Gastroesophageal sphincter (tissue), 3 donors: ENCODE results near the gene NUTM2F.

Experiments
- EP300 ChIP-seq: sonication (generic); formaldehyde crosslinking; IDR thresholded peaks from one replicate; pipeline ENCODE4 v1.6.1; 2017; ENCODE audit warnings: antibody characterized with exemption, mild to moderate bottlenecking
- POLR2A ChIP-seq, 2 donors: fragments of 450-650 bp; IDR thresholded peaks; one replicate each; pipeline ENCODE4 v1.6.1; 2017; ENCODE audit warnings: antibody characterized with exemption in 2 of 2, mild to moderate bottlenecking in 2 of 2, moderate library complexity in 1 of 2
- POLR2AphosphoS5 ChIP-seq: sonication (generic); formaldehyde crosslinking; IDR thresholded peaks from one replicate; pipeline ENCODE4 v1.6.1; 2017; ENCODE audit warnings: antibody characterized with exemption
- TF ChIP-seq, protein P1 (sequence below), 4 experiments: fragments of 200-600 bp in 2 of 4; fragments of 450-650 bp in 2 of 4; sonication (generic) in 1 of 4; IDR thresholded peaks; one replicate each; pipeline ENCODE4 v1.5.1; 2017 to 2019; ENCODE audit warnings: antibody characterized with exemption in 4 of 4, mild to moderate bottlenecking in 2 of 4, moderate library complexity in 2 of 4

DNA sequence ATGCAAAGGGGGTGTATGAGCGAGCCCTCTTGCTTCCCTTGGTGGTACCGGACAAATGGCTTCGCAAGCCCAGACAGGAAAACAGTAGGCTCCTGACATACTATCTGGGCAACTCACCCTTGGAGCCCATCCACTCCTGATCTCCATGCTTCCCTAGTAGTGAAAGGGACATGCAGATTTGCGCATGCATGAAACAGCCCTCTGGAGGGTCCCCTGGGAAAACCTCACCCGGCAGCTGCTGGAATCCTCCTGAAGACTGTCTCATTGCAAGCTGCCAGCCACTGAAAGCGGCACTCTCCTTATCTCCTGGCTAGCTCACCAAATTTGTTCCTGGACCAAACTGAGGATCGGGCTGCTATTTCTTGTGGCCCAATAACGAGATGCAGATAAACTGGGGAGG is 59.2 kb downstream of the NUTM2F start:
- TF ChIP-seq, protein P1, sequence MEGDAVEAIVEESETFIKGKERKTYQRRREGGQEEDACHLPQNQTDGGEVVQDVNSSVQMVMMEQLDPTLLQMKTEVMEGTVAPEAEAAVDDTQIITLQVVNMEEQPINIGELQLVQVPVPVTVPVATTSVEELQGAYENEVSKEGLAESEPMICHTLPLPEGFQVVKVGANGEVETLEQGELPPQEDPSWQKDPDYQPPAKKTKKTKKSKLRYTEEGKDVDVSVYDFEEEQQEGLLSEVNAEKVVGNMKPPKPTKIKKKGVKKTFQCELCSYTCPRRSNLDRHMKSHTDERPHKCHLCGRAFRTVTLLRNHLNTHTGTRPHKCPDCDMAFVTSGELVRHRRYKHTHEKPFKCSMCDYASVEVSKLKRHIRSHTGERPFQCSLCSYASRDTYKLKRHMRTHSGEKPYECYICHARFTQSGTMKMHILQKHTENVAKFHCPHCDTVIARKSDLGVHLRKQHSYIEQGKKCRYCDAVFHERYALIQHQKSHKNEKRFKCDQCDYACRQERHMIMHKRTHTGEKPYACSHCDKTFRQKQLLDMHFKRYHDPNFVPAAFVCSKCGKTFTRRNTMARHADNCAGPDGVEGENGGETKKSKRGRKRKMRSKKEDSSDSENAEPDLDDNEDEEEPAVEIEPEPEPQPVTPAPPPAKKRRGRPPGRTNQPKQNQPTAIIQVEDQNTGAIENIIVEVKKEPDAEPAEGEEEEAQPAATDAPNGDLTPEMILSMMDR (IDR thresholded peaks at IDR 0.05) = no peak
- no peak for TF ChIP-seq POLR2AphosphoS5
- TF ChIP-seq POLR2A (IDR thresholded peaks at IDR 0.05) = no peak
- TF ChIP-seq EP300 = no peak
